Lower lobe of right lung (tissue), 2 donors: Measurements from ENCODE around the gene SPOPL. TPM values are rescaled to one million over a fixed set of nuclear protein-coding genes. Genes with fewer than 3 reads are reported as not detected.

ENCODE experiments used
- ATAC-seq, 2 donors: fragments of 200-7000 bp; cut with Tn5 transposase; one replicate each; pipeline ENCODE4 v1.9.1; 2020 to 2022; ENCODE audit warnings: mild to moderate bottlenecking in 2 of 2, moderate library complexity in 2 of 2
- DNase-seq: peaks from one replicate; pipeline ENCODE4 v3.0.0-alpha.2; 2020
- H3K27ac ChIP-seq: fragments of 200-600 bp; one replicate; pipeline ENCODE4 v1.8.0; 2022
- H3K27me3 ChIP-seq: fragments of 200-600 bp; one replicate; pipeline ENCODE4 v1.8.0; 2022; ENCODE audit warnings: low read depth
- H3K36me3 ChIP-seq: fragments of 200-600 bp; one replicate; pipeline ENCODE4 v1.8.0; 2022; ENCODE audit warnings: mild to moderate bottlenecking
- H3K4me1 ChIP-seq: fragments of 200-600 bp; one replicate; pipeline ENCODE4 v1.8.0; 2022
- H3K4me3 ChIP-seq: fragments of 200-600 bp; one replicate; pipeline ENCODE4 v1.8.0; 2022; ENCODE audit warnings: mild to moderate bottlenecking
- H3K9me3 ChIP-seq: fragments of 200-600 bp; one replicate; pipeline ENCODE4 v1.8.0; 2022
- CTCF ChIP-seq: fragments of 200-600 bp; IDR thresholded peaks from one replicate; pipeline ENCODE4 v1.8.0; 2022; ENCODE audit warnings: antibody characterized with exemption, mild to moderate bottlenecking
- intact Hi-C: fragments of 100-400 bp; cut with DNase I; formaldehyde crosslinking; loops from one replicate; pipeline ENCODE4 v1.11.0; 2022
- total RNA-seq: library from RNA; stranded (reverse); fragmentation: NEBNext Ultra II Directional; extraction: Animal tissue kit (Norgen Biotek cat#: 25700); gene quantifications from one replicate; pipeline ENCODE4 v1.2.1, GENCODE V29; 2021
- donor health status: DM: no; HTN: yes; CAD: no; lungs with severe emphysema.

The SPOPL gene
- total RNA-seq, 1 donor from 2014 or later = 34.2 TPM

GRCh38 chr2:138548796-138549195 is 47.2 kb downstream of the SPOPL start:
- Histone ChIP-seq H3K36me3 (peaks cover 12% of the 10 kb centered on the region), H3K4me1 (no peaks in the 10 kb centered on the region), H3K4me3 (no peak overlapping the region), H3K27ac (no peak overlapping the region), H3K27me3 (no peaks in the 10 kb centered on the region), H3K9me3 (no peaks in the 10 kb centered on the region)
- no peak for ATAC-seq
- intact Hi-C loops = no loop called here
- no peak for DNase-seq
- no peak for TF ChIP-seq CTCF

- Histone ChIP-seq H3K9me3 (no peaks in the 10 kb centered on the region), H3K27me3 (no peaks in the 10 kb centered on the region), H3K4me3 (no peak overlapping the region), H3K27ac (no peak overlapping the region), H3K36me3 (peaks cover 20% of the 10 kb centered on the region), H3K4me1 (no peaks in the 10 kb centered on the region)
- TF ChIP-seq CTCF = no peak
- no peak for DNase-seq
- no peak for ATAC-seq
- intact Hi-C loops = no loop called here
These were observed 48.6 kb downstream of the SPOPL start for GRCh38 chr2:138550172-138550571.

DNA sequence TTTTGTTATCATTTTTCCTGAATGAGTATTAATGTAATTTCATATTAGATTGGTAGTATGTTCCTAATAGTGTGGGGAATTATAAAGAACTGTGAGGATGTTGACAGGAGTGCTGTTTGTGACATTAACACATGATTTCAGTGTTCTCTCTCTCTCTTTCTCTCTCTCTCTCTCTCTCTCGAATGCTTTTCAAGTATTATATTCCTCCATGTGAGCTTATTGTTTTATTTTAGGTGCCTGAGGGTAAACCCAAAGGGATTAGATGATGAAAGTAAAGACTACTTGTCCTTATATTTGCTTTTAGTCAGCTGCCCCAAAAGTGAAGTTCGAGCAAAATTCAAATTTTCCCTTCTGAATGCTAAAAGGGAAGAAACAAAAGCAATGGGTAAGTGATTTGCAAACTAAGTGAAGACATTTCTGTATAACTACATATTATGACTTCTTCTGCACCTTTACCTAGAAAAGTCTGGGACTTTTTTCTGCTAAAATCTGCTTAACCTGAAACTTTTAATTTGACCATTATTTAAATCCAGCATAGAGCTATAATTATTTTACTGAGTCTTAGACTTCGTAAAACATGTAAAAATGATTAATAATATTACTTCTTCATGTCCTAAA is 49.2 kb downstream of the SPOPL start:
- Histone ChIP-seq H3K27ac (no peak overlapping the region), H3K27me3 (no peaks in the 10 kb centered on the region), H3K4me1 (no peaks in the 10 kb centered on the region), H3K4me3 (no peak overlapping the region), H3K36me3 (peaks cover 20% of the 10 kb centered on the region), H3K9me3 (no peaks in the 10 kb centered on the region)
- TF ChIP-seq CTCF = no peak
- ATAC-seq (no peak), DNase-seq (no peak)
- intact Hi-C loops = no loop called here

- Histone ChIP-seq H3K4me1 (no peaks in the 10 kb centered on the region), H3K27me3 (no peaks in the 10 kb centered on the region), H3K36me3 (peaks cover 20% of the 10 kb centered on the region), H3K9me3 (no peaks in the 10 kb centered on the region), H3K4me3 (no peak overlapping the region), H3K27ac (no peak overlapping the region)
- no peak for TF ChIP-seq CTCF
- ATAC-seq (no peak), DNase-seq (no peak)
- intact Hi-C loops = no loop called here
These were observed 52.6 kb downstream of the SPOPL start for GRCh38 chr2:138554123-138554522.

DNA sequence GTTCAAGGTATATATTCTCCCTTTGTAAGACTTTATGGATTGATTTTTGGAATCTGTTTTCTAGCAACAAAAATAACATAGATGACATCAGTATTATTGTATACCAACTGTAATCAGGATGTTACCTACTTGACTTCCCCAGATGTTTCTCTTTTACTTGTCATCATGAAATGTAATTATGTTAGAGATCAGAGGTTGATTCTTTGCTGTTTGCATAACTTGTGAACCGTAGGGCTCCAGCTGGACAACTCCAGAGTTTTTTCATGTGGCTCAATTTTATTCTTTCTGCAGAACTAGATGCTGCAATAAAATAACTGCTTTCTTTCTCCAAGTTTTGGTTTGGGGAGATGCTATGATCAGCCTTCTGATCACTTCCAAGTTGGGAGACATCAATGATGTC is 58.1 kb downstream of the SPOPL start:
- no peak for ATAC-seq
- no peak for TF ChIP-seq CTCF
- Histone ChIP-seq H3K4me3 (no peak overlapping the region), H3K9me3 (no peaks in the 10 kb centered on the region), H3K36me3 (peaks cover 36% of the 10 kb centered on the region), H3K27me3 (no peaks in the 10 kb centered on the region), H3K4me1 (no peaks in the 10 kb centered on the region), H3K27ac (no peak overlapping the region)
- DNase-seq = no peak
- intact Hi-C loops = no loop called here
